SK-N-MC (cell line): ENCODE measurements around the gene HDAC8.
"Not testable (repeated sequence)": the region's sequence is repeated elsewhere in the genome, so short reads cannot be mapped to it uniquely, and the experiment has no call there.

Experiments used
- DNase-seq: peaks from one replicate; pipeline ENCODE4 v3.0.0-alpha.2; 2011; ENCODE audit warnings: low read depth, low spot score
- H3K27ac ChIP-seq: fragments of 200-600 bp; sonication (generic); 2 replicates; pipeline ENCODE4 v1.5.1; 2016; ENCODE audit warnings: mixed run types
- H3K36me3 ChIP-seq: fragments of 200-600 bp; sonication (generic); 2 replicates; pipeline ENCODE4 v1.6.1; 2017; ENCODE audit warnings: antibody characterized with exemption, low read length, mixed read lengths; ENCODE audit not compliant: insufficient read depth
- H3K4me3 ChIP-seq: fragments of 200-600 bp; sonication (generic); 2 replicates; pipeline ENCODE4 v1.5.1; 2016
- H3K9ac ChIP-seq: fragments of 200-600 bp; sonication (generic); 2 replicates; pipeline ENCODE4 v1.8.0; 2017; ENCODE audit warnings: mixed run types, mixed read lengths; ENCODE audit not compliant: insufficient read length
- H3K9me3 ChIP-seq: fragments of 200-600 bp; sonication (generic); 2 replicates; pipeline ENCODE4 v1.6.1; 2017; ENCODE audit warnings: low read depth, mild to moderate bottlenecking, antibody characterized with exemption, low read length, moderate library complexity, mixed read lengths
- EZH2 ChIP-seq: fragments of 200-600 bp; sonication (generic); IDR thresholded peaks from one replicate; pipeline ENCODE4 v1.6.1; 2017; ENCODE audit warnings: antibody characterized with exemption
- FOXP2 ChIP-seq: optimal IDR thresholded peaks from 2 replicates; pipeline ENCODE3; 2011; ENCODE audit warnings: mild to moderate bottlenecking, moderate library complexity; ENCODE audit not compliant: insufficient read depth; ENCODE audit errors: extremely low read length, control extremely low read depth
- POLR2AphosphoS5 ChIP-seq: IDR thresholded peaks from 2 replicates; pipeline ENCODE4 v1.6.1; 2012; ENCODE audit warnings: mild to moderate bottlenecking, low read depth, low read length, borderline replicate concordance

The HDAC8 gene

GRCh38 chrX:72572248-72573157, at the start of gene HDAC8:
TSS of gene HDAC8 (minus strand) at chrX:72572843. CDS start at chrX:72572761, 82 bp downstream.
- DNase-seq: no peak
- Histone ChIP-seq H3K9ac (peak within 1 kb of the TSS; percentile 80), H3K9me3 (no peaks in the 10 kb centered on the region), H3K36me3 (peaks cover 11% of the 10 kb centered on the region; the same call in 1 of the 2 replicates), H3K27ac (no peak within 1 kb of the TSS), H3K4me3 (peak within 1 kb of the TSS; percentile 79)
- no peak for TF ChIP-seq EZH2

GRCh38 chrX:72621625-72622485, 49.2 kb upstream of the HDAC8 start:
- H3K9ac ChIP-seq: no peak overlapping the region
- no peak for DNase-seq
- no peaks in the 10 kb centered on the region for H3K36me3 ChIP-seq
- H3K9me3 ChIP-seq: no peaks in the 10 kb centered on the region
- TF ChIP-seq POLR2AphosphoS5 (no peak), EZH2 (no peak), FOXP2 (no peak)
- H3K27ac ChIP-seq: no peak overlapping the region
- H3K4me3 ChIP-seq: no peak overlapping the region

- Histone ChIP-seq H3K9ac (no peak overlapping the region), H3K4me3 (no peak overlapping the region)
- no peak for DNase-seq
These were observed 48.5 kb upstream of the HDAC8 start for GRCh38 chrX:72621163-72621562.

GRCh38 chrX:72620550-72621145, 48.0 kb upstream of the HDAC8 start:
- no peaks in the 10 kb centered on the region for H3K9me3 ChIP-seq
- no peak for DNase-seq
- H3K27ac ChIP-seq: no peak overlapping the region
- TF ChIP-seq POLR2AphosphoS5 (no peak), FOXP2 (no peak), EZH2 (no peak)
- no peak overlapping the region for H3K9ac ChIP-seq
- no peak overlapping the region for H3K4me3 ChIP-seq
- no peaks in the 10 kb centered on the region for H3K36me3 ChIP-seq

More at GRCh38 chrX:72621163-72621562, 48.5 kb upstream of the HDAC8 start:
- Histone ChIP-seq H3K36me3 (no peaks in the 10 kb centered on the region), H3K9me3 (no peaks in the 10 kb centered on the region), H3K27ac (no peak overlapping the region)
- TF ChIP-seq EZH2: no peak
- TF ChIP-seq POLR2AphosphoS5: no peak
- no peak for TF ChIP-seq FOXP2

- TF ChIP-seq EZH2: no peak
- no peak for DNase-seq
- no peak overlapping the region for H3K4me3 ChIP-seq
- H3K36me3 ChIP-seq: no peaks in the 10 kb centered on the region
- H3K9me3 ChIP-seq: no peaks in the 10 kb centered on the region
- H3K27ac ChIP-seq: no peak overlapping the region
- H3K9ac ChIP-seq: no peak overlapping the region
These were observed 36.7 kb upstream of the HDAC8 start for GRCh38 chrX:72609313-72609712.

- TF ChIP-seq FOXP2 (no peak), POLR2AphosphoS5 (no peak), EZH2 (no peak)
- no peak overlapping the region for H3K4me3 ChIP-seq
- no peak overlapping the region for H3K27ac ChIP-seq
- H3K9ac ChIP-seq: no peak overlapping the region
- no peaks in the 10 kb centered on the region for H3K9me3 ChIP-seq
- no peaks in the 10 kb centered on the region for H3K36me3 ChIP-seq
- DNase-seq: no peak
These were observed 32.1 kb upstream of the HDAC8 start for GRCh38 chrX:72604705-72605104.

GRCh38 chrX:72604112-72604511, 31.5 kb upstream of the HDAC8 start:
- no peak overlapping the region for H3K4me3 ChIP-seq
- no peak overlapping the region for H3K9ac ChIP-seq
- H3K27ac ChIP-seq: no peak overlapping the region
- TF ChIP-seq POLR2AphosphoS5: no peak
- TF ChIP-seq EZH2: no peak
- no peak for TF ChIP-seq FOXP2
- no peaks in the 10 kb centered on the region for H3K9me3 ChIP-seq
- H3K36me3 ChIP-seq: no peaks in the 10 kb centered on the region
- DNase-seq: no peak

- not testable (repeated sequence) for H3K9me3 ChIP-seq, H3K9ac ChIP-seq, DNase-seq, H3K27ac ChIP-seq, H3K4me3 ChIP-seq, H3K36me3 ChIP-seq
These were observed 18.4 kb upstream of the HDAC8 start for GRCh38 chrX:72591038-72591437.

GRCh38 chrX:72584163-72584562, 11.5 kb upstream of the HDAC8 start:
- Histone ChIP-seq H3K9ac (no peak overlapping the region), H3K4me3 (no peak overlapping the region), H3K9me3 (no peaks in the 10 kb centered on the region), H3K36me3 (no peaks in the 10 kb centered on the region), H3K27ac (no peak overlapping the region)
- no peak for TF ChIP-seq POLR2AphosphoS5
- no peak for TF ChIP-seq FOXP2
- TF ChIP-seq EZH2: no peak
- no peak for DNase-seq
